RCC 7860 (cell line): Measurements from ENCODE around the gene LEFTY2.
"Not testable (repeated sequence)": the region's sequence is repeated elsewhere in the genome, so short reads cannot be mapped to it uniquely, and the experiment has no call there.

ENCODE experiments used
- DNase-seq: peaks from one replicate; pipeline ENCODE4 v3.0.0-alpha.2; 2015; ENCODE audit warnings: low spot score
- FAIRE-seq: peaks from 2 replicates; lab custom pipeline; 2012; peaks lifted over from hg19 to GRCh38; lab: Jason Lieb, UNC

LEFTY2 gene

DNA sequence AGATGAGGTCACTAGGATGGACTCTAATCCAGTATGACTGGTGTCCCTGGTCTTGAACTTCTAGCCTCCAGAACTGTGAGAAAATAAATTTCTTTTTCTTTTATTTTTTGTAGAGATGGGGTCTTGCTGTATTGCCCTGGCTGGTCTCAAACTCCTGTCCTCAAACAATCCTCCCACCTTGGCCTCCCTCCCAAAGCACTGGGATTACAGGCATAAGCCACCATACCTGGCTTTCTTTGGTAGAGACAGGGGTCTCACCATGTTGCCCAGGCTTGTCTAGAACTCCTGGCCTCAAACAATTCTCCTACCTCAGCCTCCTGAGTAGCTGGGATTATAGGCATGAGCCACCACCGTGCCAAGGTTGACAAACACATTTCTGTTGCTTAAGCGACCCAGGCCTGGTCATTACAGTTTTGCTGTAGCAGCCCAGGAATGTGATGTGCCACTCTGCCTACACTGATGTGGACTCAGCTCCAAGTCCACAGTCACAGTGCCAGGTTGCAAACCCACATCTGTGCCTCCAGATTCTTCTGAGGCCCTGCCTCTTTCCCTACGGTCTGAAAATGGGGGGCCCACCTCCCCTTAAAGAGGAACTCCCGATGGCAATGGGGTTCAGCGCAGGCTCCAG lies 32.9 kb downstream of the LEFTY2 start:
- DNase-seq = no peak
- FAIRE-seq = no peak

DNA sequence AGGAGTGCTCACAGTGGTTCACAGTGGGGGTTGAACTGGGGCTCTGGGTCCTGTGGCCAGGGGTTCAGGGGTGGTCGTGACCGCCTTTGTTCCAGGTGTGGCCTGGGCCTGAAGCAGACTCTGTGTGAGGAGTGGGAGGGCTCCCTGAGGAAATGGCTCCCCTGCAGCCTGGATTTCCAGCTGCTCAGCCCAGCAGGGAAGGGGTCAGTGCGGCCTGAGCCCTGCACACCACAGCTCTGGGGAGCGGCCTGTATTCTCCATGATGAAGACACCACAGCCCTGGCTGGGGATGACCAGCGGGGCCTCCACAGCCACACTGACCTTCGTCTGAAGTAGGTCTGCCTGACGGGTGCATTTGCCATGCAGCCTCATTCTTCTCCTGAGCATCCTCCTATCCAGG lies 33.7 kb downstream of the LEFTY2 start:
- FAIRE-seq (no peak), DNase-seq (no peak)

DNA sequence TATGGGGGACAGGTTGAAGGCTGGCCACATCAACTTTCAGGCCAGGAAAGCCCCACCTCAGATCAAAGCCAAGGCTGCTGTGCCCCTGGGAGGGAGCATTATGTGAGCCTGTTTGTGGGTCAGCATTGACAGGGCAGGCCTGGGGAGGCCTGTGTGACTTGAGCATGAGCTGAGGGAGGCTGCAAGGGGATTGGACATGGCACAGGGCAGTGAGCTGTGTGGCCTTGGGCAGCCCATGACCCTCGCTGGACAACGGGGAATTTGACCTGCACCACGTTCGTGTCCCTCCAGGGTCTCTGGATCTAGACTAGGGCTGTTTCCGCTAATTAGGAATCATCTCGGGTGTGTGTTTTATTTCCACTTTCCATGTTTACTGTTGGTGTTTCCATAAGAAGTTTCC lies 34.6 kb downstream of the LEFTY2 start:
- DNase-seq (no peak), FAIRE-seq (no peak)

DNA sequence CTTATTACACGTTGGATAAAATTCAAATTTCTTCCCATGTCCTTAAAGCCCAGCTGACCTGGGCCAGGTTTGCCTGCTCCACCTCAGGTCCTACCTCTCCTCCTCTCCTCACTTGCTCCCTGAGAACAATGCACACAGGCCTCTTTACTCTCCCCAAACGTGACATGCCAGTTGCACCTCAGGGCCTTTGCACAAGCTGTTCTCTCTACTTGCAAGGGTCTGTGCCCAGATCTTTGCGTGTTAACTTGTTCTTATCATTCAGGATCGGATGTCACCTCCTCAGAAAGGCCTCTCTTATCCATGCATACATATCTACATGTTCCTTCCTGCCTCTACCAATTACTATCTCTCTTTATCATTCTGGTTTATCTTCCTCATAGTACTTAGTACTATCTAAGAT lies 37.4 kb downstream of the LEFTY2 start:
- no peak for FAIRE-seq

DNA sequence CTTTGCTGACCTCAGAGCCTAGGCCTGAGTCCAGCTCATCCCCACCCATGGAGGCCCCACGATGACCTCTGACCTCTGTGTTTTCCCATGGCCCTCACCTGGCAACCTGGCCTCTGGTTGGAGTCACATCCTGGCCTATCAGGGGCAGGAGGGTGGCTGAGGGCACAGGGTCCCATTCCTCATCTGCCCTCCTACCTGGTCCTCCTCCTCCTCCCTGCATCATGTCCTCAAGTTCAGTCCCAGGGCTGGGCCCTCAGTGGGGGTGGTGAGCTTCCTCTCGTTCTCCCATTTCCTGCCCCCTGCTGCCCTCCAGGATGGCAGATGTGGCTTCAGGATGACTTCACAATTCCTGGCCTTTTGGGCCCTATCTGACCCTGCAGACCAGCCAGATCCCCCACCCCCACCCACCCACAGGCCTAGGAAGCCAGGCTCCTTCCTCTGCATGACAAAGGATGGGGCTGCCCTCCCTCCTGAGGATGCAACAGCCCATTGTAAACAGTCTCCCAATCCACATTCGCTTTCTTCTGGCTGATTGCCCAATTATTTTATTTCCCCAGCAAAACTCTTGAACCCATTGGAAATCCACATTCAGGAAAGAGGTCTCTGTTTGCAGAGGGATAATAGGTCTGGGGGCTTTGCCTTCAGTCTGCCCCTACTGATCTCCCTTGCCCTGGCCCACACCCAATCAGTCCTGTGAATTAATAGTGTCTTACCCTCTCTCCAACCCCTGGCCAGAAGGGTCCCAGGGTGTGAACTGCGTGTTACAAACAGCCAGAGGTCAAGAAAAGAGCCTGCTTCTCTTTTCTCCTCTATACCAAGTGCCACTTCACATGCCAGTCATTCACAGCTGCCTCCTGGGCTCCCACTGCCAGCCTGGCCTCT lies 41.7 kb downstream of the LEFTY2 start:
- no peak for DNase-seq
- no peak for FAIRE-seq

More for the DNA sequence above, 37.4 kb downstream of the LEFTY2 start:
- DNase-seq = no peak

DNA sequence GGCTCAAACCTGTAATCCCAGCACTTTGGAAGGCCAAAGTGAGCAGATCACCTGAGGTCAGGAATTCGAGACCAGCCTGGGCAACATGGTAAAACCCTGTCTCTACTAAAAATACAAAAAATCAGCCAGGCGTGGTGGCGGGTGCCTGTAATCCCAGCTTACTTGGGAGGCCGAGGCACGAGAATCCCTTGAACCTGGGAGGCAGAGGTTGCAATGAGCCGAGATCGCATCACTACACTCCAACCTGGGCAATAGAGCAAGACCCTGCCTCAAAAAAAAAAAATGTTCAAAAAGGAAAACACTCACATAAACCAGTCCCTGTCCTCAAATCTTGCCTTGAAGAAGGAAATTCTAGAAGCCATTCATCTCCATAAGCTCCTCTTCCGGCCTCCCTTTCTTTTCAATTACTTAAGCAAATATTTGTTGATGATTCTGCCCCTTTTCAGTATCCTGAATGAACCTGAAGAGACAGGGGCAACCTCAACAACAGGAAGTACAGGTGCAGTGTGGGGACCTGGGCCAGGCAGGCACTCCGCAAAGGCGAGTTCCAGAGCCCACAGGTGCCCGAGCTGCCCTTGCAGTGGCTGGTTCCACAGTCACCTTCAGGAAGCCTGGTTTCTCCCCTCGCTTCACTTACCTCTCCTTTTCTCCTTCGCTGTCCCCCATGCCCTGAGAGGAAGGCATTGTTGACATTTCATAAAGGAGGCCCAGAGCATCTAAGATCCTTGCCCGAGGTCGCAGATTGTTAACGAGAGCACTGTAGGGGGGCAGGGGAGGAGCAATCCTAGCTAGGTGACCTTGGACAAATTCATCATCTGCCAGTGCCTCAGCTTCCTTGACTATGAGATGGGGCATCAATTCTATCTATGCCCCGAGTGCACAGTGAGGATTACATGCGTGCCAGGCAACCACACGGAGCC lies 43.2 kb downstream of the LEFTY2 start:
- FAIRE-seq = no peak
- DNase-seq = no peak

DNA sequence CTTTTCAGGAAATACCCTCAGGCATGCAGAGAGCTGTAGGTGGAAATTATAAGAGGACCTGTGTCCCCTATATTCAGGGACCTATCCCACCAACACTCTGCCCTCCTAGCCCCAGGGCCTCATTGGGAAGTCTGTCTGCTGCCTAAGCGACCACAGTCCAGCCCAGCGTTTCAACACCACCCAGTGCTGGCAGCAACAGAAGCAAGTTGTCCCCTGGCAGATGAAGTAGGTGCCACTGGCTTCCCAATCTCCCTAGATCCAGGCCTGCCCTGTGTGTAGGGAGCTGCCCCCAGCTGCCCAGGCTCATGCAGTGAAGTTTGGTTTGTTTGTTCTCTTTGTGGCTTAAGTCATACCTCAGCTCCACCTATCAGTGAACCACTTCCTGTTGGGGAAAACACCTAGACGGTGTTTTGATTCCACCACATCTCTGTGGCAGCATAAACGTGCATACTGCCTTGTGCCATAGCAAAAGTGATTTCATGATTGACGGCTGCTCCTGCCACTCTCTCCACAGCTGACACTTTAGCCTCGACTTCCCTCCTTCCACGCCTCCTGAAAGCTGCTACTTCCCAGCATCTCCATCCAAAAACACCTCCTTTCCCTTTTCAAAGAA lies 44.0 kb downstream of the LEFTY2 start:
- FAIRE-seq (no peak), DNase-seq (peak; percentile 62)

DNA sequence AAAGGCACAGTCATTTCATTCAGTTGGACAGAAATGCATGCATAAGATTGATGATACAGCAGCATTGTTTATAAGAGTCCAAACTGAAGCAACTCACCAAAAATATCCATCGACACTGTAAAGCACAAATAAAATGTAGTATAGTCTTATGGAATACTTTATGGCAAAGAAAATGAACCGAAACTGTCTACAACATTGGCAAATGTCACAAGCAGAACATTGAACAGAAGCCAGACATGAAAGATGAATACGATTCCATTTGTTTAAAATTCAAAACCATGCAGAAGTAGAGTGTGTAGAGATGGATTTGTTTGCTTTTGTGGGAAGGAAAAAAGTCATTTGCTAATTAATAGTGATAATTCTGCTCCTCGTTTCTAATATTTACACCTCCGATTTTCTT lies 44.5 kb downstream of the LEFTY2 start:
- DNase-seq (no peak), FAIRE-seq (no peak)

DNA sequence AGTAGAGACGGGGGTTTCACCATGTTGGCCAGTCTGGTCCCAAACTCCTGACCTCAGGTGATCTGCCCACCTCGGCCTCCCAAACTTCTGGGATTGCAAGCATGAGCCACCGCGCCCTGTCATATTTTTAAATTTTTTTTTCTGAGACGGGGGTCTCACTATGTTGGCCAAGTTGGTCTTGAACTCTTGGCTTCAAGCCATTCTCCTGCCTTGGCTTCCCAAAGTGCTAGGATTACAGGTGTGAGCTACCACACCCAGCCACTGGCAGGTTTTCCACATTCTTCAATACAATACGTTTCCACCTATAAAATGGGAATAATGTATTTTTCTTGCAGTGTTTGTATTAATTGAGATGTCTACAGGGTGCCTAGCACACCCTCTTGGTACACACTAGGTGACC lies 48.7 kb downstream of the LEFTY2 start:
- no peak for DNase-seq
- no peak for FAIRE-seq

DNA sequence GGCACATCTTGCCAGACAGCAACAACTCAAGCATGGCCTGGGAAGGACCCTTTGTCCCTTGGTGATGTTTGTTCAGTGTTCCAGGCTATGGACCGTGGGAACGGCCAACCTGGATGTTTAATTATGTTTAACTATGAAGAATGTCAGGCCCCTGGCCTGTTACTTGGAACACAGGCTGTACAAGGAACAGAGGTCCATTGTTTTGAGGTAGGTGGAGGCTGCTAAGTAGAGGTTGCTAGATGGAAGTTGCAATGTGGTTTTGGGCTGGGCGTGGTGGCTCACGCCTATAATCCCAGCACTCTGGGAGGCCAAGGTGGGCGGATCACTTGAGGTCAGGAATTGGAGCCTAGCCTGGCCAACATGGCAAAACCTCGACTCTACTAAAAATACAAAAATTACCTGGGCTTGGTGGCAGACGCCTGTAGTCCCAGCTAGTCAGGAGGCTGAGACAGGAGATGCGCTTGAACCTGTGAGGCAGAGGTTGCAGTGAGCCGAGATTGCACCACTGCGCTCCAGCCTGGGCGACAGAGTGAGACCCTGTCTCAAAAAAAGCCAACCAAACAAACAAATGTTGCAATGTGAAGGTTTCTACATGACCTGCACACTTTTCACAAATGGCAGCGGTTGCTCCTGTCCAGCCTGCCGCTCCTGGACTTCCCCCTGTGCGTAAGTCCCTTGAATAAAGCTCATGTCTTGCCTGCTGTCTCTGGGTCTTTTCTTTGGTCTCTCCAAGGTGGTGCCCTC lies 49.6 kb downstream of the LEFTY2 start:
- FAIRE-seq (no peak), DNase-seq (no peak)

DNA sequence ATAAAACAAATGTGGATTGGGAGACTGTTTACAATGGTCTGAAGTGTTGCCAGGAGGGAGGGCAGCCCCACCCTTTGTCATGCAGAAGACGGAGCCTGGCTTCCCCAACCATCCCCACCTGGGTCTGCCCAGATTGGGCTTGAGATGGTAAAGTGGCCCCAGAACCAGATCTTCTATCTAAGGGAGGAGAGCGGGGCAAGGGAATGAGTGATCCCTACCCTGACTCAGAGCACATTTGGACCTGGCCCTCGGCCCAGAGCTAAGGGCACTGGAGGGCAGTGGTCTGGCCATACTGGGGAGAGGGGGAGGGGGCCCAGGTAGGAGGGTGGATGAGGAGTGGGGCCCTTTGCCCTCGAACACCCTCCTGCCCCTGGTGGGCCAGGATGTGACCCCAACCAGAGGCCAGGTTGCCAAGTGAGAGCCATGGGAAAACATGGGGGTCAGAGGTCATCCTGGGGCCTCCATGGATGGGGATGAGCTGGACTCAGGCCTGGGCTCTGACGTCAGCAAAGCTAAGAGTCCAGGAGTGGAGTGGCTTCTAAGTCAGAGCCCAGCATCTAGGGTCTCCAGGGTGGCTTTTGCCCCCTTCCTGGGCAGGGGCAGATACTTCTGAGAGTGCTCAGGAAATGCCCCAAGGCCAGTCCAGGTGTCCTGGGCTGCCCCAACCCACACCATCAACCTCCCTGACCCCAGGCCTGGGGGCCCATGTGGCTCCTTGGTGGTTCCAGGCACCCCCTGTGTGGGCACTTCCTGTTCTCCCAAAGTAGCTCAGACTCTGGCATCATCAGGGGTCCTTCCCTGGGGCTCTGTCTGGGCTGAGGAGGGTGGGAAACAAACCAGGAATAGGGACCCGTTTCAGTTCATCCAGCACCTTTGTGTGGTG lies 50.4 kb downstream of the LEFTY2 start:
- FAIRE-seq (no peak), DNase-seq (no peak)

DNA sequence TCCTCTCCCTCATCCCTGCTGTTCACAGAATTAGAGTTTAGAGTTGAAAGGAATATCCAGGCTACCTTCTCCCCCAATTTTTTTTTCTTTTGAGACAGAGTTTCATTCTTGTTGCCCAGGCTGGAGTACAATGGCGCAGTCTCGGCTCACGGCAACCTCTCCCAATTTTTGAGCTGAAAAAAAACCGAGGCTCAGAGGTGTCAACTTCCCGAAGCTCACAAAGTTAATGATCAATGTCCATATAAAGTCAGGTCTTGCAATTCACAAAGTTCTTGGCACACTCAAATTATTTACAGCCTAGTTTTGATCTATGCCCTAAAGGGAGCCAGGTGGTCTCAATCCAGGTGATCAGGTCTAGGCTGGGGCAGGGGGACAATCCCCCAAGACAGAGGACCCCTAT lies 51.3 kb downstream of the LEFTY2 start:
- FAIRE-seq (no peak), DNase-seq (no peak)

DNA sequence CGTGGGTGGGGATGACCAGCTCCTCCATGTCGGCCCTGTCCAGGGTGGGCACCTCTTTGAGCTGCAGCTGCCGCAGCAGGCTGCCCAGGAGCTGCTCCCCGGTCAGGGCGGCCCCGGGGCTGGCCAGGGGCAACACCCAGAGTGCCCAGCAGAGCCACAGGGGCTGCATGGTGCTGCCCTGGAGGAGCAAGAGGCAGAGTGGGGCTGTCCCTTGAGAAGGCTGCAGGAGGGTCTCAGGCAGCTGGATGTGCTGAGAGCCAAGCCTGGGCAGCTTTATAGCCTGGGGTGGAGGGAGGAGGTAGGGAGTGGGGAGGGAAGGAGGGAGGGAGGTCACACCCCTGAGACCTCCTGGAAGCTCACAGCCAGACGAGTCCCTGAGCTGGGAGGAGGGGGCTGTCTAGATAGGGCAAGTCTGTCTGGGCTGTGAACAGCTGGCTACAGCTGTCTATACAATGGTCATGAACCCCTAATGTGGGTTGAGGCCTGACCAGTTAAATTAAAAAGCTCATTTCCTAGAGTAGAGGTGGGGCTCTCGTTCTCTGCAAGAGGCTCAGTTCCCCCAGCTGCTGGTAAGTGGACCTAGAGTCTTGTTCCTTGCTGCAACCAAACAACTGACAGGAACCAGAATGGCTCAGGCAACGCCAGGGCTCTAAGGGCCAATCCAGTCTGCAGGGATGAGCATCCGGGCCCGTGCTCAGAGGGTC lies 52.0 kb downstream of the LEFTY2 start, which contains the start of gene LEFTY1:
Gene LEFTY1 (minus strand): TSS at position 249 of the 704 bp plus-strand sequence. CDS start 80 bp downstream, at position 169.
- FAIRE-seq = no peak
- DNase-seq = no peak

DNA sequence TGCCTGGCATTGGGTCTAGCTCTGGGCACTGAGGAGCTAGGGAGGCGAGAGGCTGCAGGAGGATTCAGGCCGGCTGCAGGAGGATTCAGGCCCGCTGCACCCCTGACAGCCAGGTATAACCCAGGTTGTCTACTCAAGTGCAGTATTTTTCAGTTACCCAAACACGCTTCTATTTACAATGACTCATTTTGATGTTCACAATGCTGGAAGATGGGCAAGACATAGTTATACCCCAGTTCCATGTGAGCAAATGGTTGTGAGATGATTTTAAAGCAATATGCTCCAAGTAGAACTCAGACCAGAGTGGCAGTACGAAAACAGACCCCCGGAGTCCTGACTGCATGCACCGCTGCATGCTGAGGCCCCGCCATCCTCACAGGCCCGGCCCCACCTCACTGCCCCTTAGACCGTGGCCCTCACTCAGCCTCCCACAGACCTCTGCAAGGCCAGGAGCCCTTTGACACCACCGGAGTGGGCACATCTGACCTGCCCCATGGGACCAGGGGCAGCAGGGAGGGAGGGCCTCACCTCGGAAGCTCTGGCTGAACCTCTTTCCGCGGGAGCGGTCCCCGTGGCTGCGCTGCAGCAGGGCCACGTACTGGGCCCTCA lies 52.6 kb downstream of the LEFTY2 start:
- DNase-seq = no peak
- FAIRE-seq = no peak

DNA sequence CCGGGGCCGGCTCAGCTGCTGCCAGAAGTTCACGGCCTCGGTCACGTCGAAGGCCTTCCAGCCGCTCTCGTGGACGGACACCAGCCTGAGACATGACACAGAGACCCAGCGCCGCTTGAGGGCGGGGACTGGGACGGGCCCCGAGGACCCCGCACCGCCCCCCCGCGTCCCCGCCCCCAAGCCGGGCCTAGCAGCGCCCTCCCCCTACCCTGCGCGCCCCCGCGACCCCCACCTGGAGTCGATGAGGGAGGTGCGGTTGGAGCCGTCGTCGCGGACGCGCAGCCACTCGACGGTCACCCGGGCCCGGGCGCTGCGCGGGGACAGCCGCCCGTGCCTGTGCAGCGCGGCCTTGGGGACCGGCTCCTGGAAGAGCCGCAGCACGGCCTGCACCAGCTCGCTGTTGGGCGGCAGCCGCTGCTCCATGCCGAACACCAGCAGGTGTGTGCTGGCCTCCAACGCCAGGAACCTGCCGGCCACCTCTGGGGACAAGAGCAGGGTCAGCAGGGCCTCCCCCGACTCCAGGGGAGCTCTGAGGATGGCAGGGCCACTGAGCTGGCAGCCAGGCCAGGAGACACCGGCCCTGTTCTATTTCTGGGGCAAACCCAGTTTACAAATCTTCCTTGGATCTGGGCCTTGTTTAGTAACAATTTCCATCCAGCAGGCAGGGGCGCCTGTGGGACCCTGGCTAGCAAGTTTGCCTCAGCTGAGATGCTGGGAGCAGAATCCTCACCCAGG lies 53.3 kb downstream of the LEFTY2 start:
- not testable (repeated sequence) for FAIRE-seq, DNase-seq

DNA sequence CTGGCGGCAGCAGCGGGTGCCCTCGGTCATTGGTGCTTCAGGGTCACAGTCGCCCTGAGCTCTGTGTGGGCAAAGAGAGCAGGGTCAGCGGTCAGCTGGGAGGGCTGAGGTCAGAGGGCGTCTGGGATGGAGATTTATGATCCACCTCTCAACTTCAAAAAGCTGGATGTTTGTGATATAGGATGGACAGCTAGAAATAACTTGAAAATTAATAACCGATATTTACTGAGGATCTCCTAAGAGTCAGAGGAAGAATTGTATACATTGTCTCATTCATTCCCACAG lies 54.0 kb downstream of the LEFTY2 start:
- FAIRE-seq (no peak), DNase-seq (no peak)
